ENCODE measurements around the gene POP7.
A peak's percentile ranks its signal among the peaks of the same experiment; 100 is the strongest.
"Not testable (repeated sequence)": the region's sequence is repeated elsewhere in the genome, so short reads cannot be mapped to it uniquely, and the experiment has no call there.

POP7 gene

GRCh38 chr7:100705753-100706671 lies at the start of gene POP7:
TSS of gene POP7 (plus strand) at chr7:100706121. CDS start at chr7:100706831, 710 bp downstream.
- peak; percentile 92 to 99 (median 97) for DNase-seq
- intact Hi-C loops (cut with DNase I), result loop anchor here (5.0 kb wide), 1 partner anchor 146 kb away; the partner anchor contains the start of gene SLC12A9

DNA sequence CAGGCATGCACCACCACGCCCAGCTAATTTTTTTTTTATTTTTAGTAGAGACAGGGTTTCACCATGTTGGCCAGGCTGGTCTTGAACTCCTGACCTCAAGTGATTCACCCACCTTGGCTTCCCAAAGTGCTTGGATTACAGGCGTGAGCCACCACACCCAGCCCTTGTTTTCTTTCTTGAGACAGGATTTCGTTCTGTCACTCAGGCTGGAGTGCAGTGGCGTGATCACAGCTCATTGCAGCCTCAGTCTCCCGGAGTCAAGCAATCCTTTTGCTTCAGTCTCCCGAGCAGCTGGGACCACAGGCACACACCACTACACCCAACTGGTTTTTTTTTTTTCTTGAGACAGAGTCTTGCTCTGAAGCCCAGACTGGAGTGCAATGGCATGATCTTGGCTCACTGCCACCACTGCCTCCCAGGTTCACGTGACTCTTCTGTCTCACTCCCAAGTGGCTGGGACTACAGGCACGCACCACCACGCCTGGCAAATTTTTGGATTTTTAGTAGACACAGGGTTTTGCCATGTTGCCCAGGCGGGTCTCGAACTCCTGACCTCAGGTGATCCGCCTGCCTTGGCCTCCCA lies 43.6 kb upstream of the POP7 start:
- DNase-seq; intact Hi-C loops (cut with DNase I): not testable (repeated sequence)

GRCh38 chr7:100665168-100665726 lies 40.7 kb upstream of the POP7 start:
- intact Hi-C loops (cut with DNase I), result no loop called here

GRCh38 chr7:100667331-100668068 lies 38.4 kb upstream of the POP7 start:
- DNase-seq, result no peak
- intact Hi-C loops (cut with DNase I), result no loop called here

More at GRCh38 chr7:100665168-100665726, 40.7 kb upstream of the POP7 start:
- DNase-seq, result no peak

- DNase-seq, result no peak
- intact Hi-C loops (cut with DNase I), result no loop called here
Observed at GRCh38 chr7:100668069-100668449, 37.9 kb upstream of the POP7 start.

DNA sequence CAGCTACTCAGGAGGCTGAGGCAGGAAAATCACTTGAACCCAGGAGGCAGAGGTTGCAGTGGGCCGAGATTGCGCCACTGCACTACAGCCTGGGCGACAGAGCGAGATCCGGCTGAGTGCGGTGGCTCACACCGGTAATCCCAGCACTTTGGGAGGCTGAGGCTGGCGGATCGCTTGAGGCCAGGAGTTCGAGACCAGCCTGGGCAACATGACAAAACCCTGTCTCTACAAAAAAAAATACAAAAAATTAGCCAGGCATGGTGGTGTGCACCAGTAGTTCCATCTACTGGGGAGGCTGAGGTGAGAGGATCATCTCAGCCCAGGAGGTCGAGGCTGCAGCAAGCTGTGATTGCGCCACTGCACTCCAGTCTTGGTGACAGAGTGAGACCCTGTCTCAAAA lies 36.8 kb upstream of the POP7 start:
- DNase-seq; intact Hi-C loops (cut with DNase I): not testable (repeated sequence)

DNA sequence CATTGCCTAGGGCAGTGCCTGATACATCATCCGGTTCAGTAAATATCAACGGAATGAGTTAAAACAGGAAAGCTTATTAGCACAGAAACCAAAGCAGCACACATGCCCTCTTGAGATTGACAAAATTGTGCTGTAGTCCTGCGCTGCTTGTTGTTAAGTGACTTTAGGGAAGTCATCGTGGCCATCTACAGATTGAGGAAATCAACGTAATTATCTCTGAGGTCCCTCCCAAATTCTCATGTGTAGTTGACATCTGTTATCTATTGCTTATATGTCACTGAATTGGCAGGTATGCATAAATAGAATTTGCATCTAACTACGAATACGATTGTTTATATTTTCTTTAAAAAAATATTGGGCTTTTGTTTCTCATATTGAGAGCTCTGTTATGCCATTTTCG lies 35.8 kb upstream of the POP7 start:
- intact Hi-C loops (cut with DNase I), result no loop called here
- DNase-seq, result no peak

DNA sequence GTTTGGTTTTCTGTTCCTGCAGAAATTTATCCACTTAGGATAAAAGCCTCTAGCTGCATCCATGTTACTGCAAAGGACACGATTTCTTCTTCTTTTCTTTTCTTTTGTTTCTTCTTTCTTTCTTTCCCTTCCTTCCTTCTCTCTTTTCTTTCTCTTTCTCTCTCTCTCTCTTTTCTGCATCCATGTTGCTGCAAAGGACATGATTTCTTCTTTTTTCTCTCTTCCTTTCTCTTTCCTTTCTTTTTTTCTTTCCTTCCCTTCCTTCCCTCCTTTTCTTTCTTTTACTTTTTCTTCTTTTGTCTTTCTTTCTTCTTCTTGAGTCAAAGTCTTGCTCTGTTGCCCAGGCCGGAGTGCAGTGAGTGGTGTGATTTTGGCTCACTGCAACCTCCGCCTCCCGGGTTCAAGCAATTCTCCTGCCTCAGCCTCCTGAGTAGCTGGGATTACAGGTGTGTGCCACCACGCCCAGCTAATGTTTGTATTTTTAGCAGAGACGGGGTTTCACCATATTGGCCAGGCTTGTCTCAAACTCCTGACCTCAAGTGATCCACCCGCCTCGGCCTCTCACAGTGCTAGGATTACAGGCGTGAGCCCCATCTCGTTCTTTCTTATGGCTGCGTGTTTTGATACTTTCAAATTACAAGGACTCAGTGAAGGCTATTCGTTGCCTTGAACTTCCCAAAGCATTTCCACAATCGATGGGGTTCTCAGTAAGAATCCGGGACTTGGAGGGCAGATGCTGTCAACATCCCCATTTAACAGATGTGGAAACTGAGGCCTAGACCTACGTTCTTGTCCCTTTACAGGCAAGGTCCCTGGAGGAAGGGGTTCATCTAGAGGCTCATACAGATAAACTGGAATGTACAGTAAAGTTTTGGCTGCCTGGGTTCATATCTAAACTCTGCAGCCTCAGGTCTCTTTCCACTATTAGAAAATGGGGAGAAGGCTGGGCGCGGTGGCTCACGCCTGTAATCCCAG lies 34.3 kb upstream of the POP7 start:
- intact Hi-C loops (cut with DNase I), result loop anchor here (2.0 kb wide), 1 partner anchor 85 kb away; the partner anchor contains the start of genes FBXO24 and LRCH4

DNA sequence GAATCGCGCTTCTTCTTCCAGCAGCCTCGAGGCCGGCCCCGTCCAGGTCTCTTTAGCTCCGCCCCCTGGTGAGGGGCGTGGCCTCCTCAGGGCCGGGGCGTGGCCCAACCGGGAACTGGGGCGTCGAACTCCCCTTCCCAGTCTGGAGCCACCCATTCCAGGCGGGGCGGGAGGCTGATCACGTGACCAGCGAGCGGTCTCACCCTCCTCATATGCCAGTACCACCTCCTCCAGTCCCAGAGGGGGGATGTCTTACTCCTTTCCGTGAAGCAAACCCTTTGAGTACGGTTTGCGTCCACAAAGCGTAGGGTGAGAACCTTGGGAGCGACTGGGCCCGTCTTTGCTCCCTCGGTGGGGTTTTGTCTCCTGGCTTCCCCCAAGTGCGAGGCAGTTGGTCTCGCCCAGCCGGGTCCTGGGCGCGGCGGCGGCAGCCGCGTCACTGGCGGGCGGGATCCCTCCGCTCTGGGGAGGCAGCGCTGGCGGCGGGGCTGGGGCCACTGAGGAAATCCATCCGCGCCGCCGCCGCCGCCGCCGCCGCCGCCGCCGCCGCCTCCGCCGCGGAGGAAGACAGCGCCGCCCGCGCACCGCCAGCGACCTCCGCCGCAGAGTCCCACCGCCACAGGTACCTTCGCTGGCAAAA lies 32.5 kb upstream of the POP7 start, which contains the start of gene GNB2:
Gene GNB2, plus strand, starts transcription at position 439 of the 640 bp plus-strand sequence. CDS start 2,526 bp downstream, outside the sequence.
- intact Hi-C loops (cut with DNase I), result loop anchor here (2.0 kb wide), 1 partner anchor 87 kb away; the partner anchor contains the start of genes FBXO24 and LRCH4
- DNase-seq, result peak; percentile 99 to 100 (median 99)

More for the DNA sequence above, 34.3 kb upstream of the POP7 start:
- DNase-seq, result no peak

- intact Hi-C loops (cut with DNase I), result loop anchor here (2.0 kb wide), 1 partner anchor 87 kb away; the partner anchor contains the start of genes FBXO24 and LRCH4
- peak in 22 of 42 donors; percentile 24 to 71 (median 50) for DNase-seq
Observed at GRCh38 chr7:100673942-100674410, 31.9 kb upstream of the POP7 start.

DNA sequence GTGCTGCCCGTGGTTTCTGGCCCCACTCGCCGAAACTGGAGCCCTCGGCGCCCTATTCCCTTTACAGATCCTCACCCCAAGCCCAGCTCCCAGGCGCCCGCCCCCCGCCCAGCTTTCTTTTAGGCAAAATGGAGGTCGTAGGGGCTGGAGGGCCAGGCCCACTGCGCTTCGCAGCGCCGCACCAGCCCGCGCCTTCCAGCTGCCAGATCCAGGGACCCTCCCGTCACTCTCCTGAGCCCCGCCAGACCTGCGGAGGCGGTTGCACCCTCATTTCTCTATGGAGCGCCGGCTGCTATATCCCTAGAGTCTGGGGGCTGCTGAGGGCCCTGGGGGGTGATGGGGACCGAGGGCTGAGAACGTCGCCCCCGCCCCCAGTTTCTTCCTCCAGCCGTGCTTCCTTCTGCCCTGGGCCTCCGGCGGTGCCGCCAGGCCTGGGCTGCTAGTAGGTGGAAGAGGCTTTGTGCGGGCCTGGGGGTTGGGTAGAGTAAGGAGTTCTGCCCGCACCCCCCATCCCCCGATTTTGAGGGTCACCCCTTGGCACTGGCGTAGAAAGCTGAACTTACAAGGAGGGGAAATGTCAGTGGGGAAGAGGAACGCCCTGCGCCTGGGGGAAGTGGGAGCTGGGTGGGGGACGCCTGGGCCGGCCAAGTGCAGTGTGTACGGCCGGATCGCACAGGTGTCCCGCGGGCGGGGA lies 31.4 kb upstream of the POP7 start:
- peak in 20 of 42 donors; percentile 17 to 55 (median 34) for DNase-seq

GRCh38 chr7:100675105-100675451 lies 30.8 kb upstream of the POP7 start:
- intact Hi-C loops (cut with DNase I), result no loop called here
- DNase-seq, result peak in 7 of 42 donors; percentile 45 to 73 (median 59)

More for the DNA sequence above, 31.4 kb upstream of the POP7 start:
- intact Hi-C loops (cut with DNase I), result no loop called here

DNA sequence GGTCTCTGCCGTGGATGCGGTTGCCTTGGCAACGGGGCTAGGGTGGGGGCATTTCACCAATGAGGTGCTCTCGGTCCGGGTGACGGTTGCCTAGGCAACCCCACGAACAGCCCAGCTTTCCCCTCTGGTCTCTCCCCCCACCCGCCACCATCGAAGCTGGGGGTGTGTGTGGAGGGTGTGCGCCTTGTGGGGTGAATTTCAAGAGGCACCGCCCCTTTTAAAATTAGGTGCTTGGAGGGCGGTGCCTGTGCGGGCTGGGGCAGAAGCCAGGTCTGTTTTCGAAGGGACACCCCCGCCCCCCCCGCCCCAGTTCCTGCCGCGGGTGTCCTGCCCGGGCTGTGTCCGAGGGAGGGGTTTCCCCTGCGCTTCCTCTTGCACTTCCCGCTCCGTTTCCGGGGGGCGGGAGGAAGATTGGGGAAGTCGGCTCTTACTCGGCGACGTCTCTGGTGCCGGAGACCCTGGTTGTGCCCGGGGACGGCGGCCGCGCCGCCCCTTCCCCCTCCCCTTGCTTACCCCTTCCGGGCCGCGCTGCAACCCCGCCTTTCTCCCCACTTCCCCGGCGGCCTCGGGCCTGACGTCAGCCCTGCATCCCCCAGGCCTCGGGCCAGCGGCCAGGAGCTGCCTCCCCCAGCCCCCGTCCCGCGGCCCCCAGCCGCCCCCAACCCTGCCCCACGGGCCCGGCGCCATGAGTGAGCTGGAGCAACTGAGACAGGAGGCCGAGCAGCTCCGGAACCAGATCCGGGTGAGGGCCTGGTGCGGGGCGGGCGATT lies 30.2 kb upstream of the POP7 start:
- peak; percentile 78 to 98 (median 92) for DNase-seq
- intact Hi-C loops (cut with DNase I), result no loop called here

GRCh38 chr7:100676501-100677306 lies 29.2 kb upstream of the POP7 start:
- intact Hi-C loops (cut with DNase I), result no loop called here
- DNase-seq, result peak in 11 of 42 donors; percentile 11 to 57 (median 36)

Data from head of caudate nucleus (tissue), 42 donors.